IMR-90 (cell line): Measurements from ENCODE around the gene TCERG1L. TPM values are rescaled to one million over a fixed set of nuclear protein-coding genes. Genes with fewer than 3 reads are reported as not detected.

Experiments
- ATAC-seq: fragments of 200-7000 bp; cut with Tn5 transposase; 2 replicates; pipeline ENCODE4 v1.9.1; 2020; ENCODE audit warnings: low read depth, mild to moderate bottlenecking, moderate library complexity
- BruUV-seq: library from RNA; stranded (reverse); fragments of 400-500 nt; replicated peaks from 2 replicates; lab custom pipeline; 2021; lab: Mats Ljungman, UMichigan
- CTCF ChIA-PET: fragments of 300-600 bp; formaldehyde crosslinking; extraction: SDS; loops from one replicate; lab custom pipeline; 2021; ENCODE audit warnings: antibody characterized with exemption; lab: Yijun Ruan, JAX
- POLR2A ChIA-PET: fragments of 300-600 bp; sonication (Branson Sonifier 250); formaldehyde crosslinking; loops from one replicate; lab custom pipeline; 2022; ENCODE audit warnings: antibody characterized with exemption; ENCODE audit not compliant: unreplicated experiment; lab: Charles Lee
- DNase-seq: peaks from one replicate; pipeline ENCODE4 v3.0.0; 2013
- H2AFZ ChIP-seq: replicated peaks from 2 replicates; pipeline ENCODE3; 2013; ENCODE audit warnings: low read length, mild to moderate bottlenecking; ENCODE audit not compliant: poor library complexity
- H2AK5ac ChIP-seq: 2 replicates; pipeline ENCODE4 v1.6.1; 2013; ENCODE audit warnings: low read depth, low read length, inconsistent platforms
- H2AK9ac ChIP-seq: replicated peaks from 2 replicates; pipeline ENCODE3; 2013; ENCODE audit warnings: mild to moderate bottlenecking, low read depth, low read length, moderate library complexity; ENCODE audit not compliant: poor library complexity
- H2BK120ac ChIP-seq: 2 replicates; pipeline ENCODE4 v1.6.1; 2013; ENCODE audit warnings: low read depth, low read length, inconsistent platforms
- H2BK15ac ChIP-seq: 3 replicates; pipeline ENCODE4 v1.6.1; 2013; ENCODE audit warnings: low read depth, low read length, inconsistent platforms
- H2BK20ac ChIP-seq: 2 replicates; pipeline ENCODE4 v1.6.1; 2013; ENCODE audit warnings: low read depth, mild to moderate bottlenecking, inconsistent platforms, low read length, moderate library complexity
- H2BK5ac ChIP-seq: 2 replicates; pipeline ENCODE4 v1.6.1; 2013; ENCODE audit warnings: mild to moderate bottlenecking, low read depth, low read length, inconsistent platforms; ENCODE audit not compliant: poor library complexity, severe bottlenecking
- H3K14ac ChIP-seq: replicated peaks from 2 replicates; pipeline ENCODE4 v1.6.1; 2013; ENCODE audit warnings: low read depth, low read length, inconsistent platforms
- H3K18ac ChIP-seq: 2 replicates; pipeline ENCODE4 v1.6.1; 2013; ENCODE audit warnings: low read depth, low read length, control low read depth
- H3K23ac ChIP-seq: 2 replicates; pipeline ENCODE4 v1.6.1; 2013; ENCODE audit warnings: low read depth, low read length, inconsistent platforms
- H3K27ac ChIP-seq: 2 replicates; pipeline ENCODE4 v1.5.1; 2013; ENCODE audit warnings: mild to moderate bottlenecking, control low read depth, low read length; ENCODE audit not compliant: insufficient read depth
- H3K27me3 ChIP-seq: 2 replicates; pipeline ENCODE4 v1.6.1; 2013; ENCODE audit warnings: low read length; ENCODE audit not compliant: control insufficient read depth, insufficient read depth
- H3K36me3 ChIP-seq: 2 replicates; pipeline ENCODE4 v1.6.1; 2013; ENCODE audit warnings: low read length, mixed read lengths; ENCODE audit not compliant: control insufficient read depth, insufficient read depth
- H3K4ac ChIP-seq: 2 replicates; pipeline ENCODE4 v1.6.1; 2013; ENCODE audit warnings: low read depth, low read length, inconsistent platforms
- H3K4me1 ChIP-seq: 2 replicates; pipeline ENCODE4 v1.6.1; 2013; ENCODE audit warnings: low read length, mixed read lengths; ENCODE audit not compliant: control insufficient read depth, insufficient read depth
- H3K4me2 ChIP-seq: 2 replicates; pipeline ENCODE4 v1.6.1; 2013; ENCODE audit warnings: low read depth, mild to moderate bottlenecking, control low read depth, low read length, moderate library complexity
- H3K4me3 ChIP-seq: 2 replicates; pipeline ENCODE4 v1.5.1; 2013; ENCODE audit warnings: low read depth, mild to moderate bottlenecking, control low read depth, low read length, moderate library complexity; ENCODE audit not compliant: insufficient read depth
- H3K56ac ChIP-seq: 2 replicates; pipeline ENCODE4 v1.6.1; 2013; ENCODE audit warnings: low read length, inconsistent platforms; ENCODE audit not compliant: insufficient read depth; ENCODE audit errors: extremely low read depth
- H3K79me1 ChIP-seq, 2 experiments: 2 replicates each; pipeline ENCODE4 v1.6.1; 2013; ENCODE audit warnings: low read length in 2 of 2, inconsistent platforms in 1 of 2, low read depth in 1 of 2
- H3K9ac ChIP-seq: 2 replicates; pipeline ENCODE4 v1.6.1; 2013; ENCODE audit warnings: low read depth, low read length, control low read depth
- H3K9me1 ChIP-seq: 2 replicates; pipeline ENCODE4 v1.6.1; 2013; ENCODE audit warnings: low read length, inconsistent platforms; ENCODE audit not compliant: insufficient read depth
- H3K9me3 ChIP-seq: 2 replicates; pipeline ENCODE4 v1.6.1; 2013; ENCODE audit warnings: low read length; ENCODE audit not compliant: control insufficient read depth, insufficient read depth
- H4K20me1 ChIP-seq: 2 replicates; pipeline ENCODE4 v1.6.1; 2013; ENCODE audit warnings: low read length, inconsistent platforms; ENCODE audit not compliant: insufficient read depth
- H4K5ac ChIP-seq: 2 replicates; pipeline ENCODE4 v1.6.1; 2013; ENCODE audit warnings: mild to moderate bottlenecking, low read depth, low read length, control low read depth
- H4K8ac ChIP-seq, 2 experiments: 2 replicates each; pipeline ENCODE4 v1.6.1; 2013; ENCODE audit warnings: low read depth in 2 of 2, low read length in 2 of 2, control low read depth in 1 of 2, inconsistent platforms in 1 of 2
- H4K91ac ChIP-seq: 2 replicates; pipeline ENCODE4 v1.6.1; 2013; ENCODE audit warnings: low read depth, low read length, inconsistent platforms; ENCODE audit not compliant: insufficient read depth
- CHD1 ChIP-seq: IDR thresholded peaks from 2 replicates; pipeline ENCODE4 v1.6.1; 2012; ENCODE audit warnings: low read depth, low read length, improper control_type of control experiment
- WGBS, 2 experiments: methylation state at CpG; one replicate each; pipeline versions ENCODE4 v1.1.5 to v1.1.7; 2013; ENCODE audit warnings: missing lambda C conversion rate in 2 of 2; ENCODE audit not compliant: insufficient read length in 1 of 2; ENCODE audit errors: extremely low coverage in 2 of 2; 5-methylcytosine and 5-hydroxymethylcytosine counted together
- dilution Hi-C: fragments of 300-500 bp; cut with HindIII; formaldehyde crosslinking; loops from one replicate; pipeline ENCODE4 v1.14.3; 2018; ENCODE audit warnings: low sequenced_read_pairs; ENCODE audit not compliant: unreplicated experiment
- in situ Hi-C: fragments of 300-500 bp; cut with MboI; formaldehyde crosslinking; loops from 3 replicates; pipeline ENCODE4 v1.14.3; 2019; ENCODE audit warnings: low sequenced_read_pairs, inconsistent platforms, mixed read lengths
- intact Hi-C: fragments of 100-400 bp; cut with micrococcal nuclease; formaldehyde crosslinking; loops from 2 replicates; pipeline ENCODE4 v1.10.0; 2022
- polyA plus RNA-seq, 3 experiments: library from polyadenylated mRNA; depleted of rRNA; stranded (reverse); fragments of >200 nt; gene quantifications; 2 replicates each; pipeline ENCODE4 v1.2.3, GENCODE V29; 2012; ENCODE audit warnings: low replicate concordance in 1 of 3
- total RNA-seq: library from RNA; depleted of rRNA; stranded (reverse); fragments of >200 nt; gene quantifications from 2 replicates; pipeline ENCODE4 v1.2.3, GENCODE V29; 2012

The TCERG1L gene
- total and polyA plus RNA-seq, 2 of the 4 experiments (the other 2 are of a cell fraction) = not detected

- Histone ChIP-seq H3K56ac (no peak overlapping the region), H3K14ac (no peak overlapping the region), H3K4me2 (no peak overlapping the region), H2AFZ (no peak overlapping the region), H2BK20ac (no peak overlapping the region), H3K27ac (no peak overlapping the region), H4K8ac (no peak overlapping the region), H4K20me1 (no peaks in the 10 kb centered on the region), H2BK15ac (no peak overlapping the region), H3K27me3 (no peaks in the 10 kb centered on the region), H2AK9ac (no peak overlapping the region), H3K36me3 (no peaks in the 10 kb centered on the region), H4K91ac (no peak overlapping the region), H4K5ac (no peak overlapping the region), H3K4me3 (no peak overlapping the region), H2AK5ac (no peak overlapping the region), H3K79me1 (no peaks in the 10 kb centered on the region), H2BK5ac (no peak overlapping the region), H3K18ac (no peak overlapping the region), H2BK120ac (no peak overlapping the region), H3K4ac (no peak overlapping the region), H3K9me1 (no peaks in the 10 kb centered on the region), H3K23ac (no peak overlapping the region), H3K9me3 (peaks cover 71% of the 10 kb centered on the region), H3K4me1 (no peaks in the 10 kb centered on the region), H3K9ac (no peak overlapping the region)
- no peak for TF ChIP-seq CHD1
- BruUV-seq = no TSS peak
- dilution Hi-C loops = no loop called here
- no peak for DNase-seq
- ChIA-PET CTCF (no interaction called here), POLR2A (no interaction called here)
- in situ Hi-C loops = no loop called here
- no peak for ATAC-seq
- 51% methylated on average over 6 of the region's 11 CpGs; no CpG with 5 or more reads in 1 of the 2 experiments for WGBS, 2 experiments
- intact Hi-C loops = no loop called here
Measured at GRCh38 chr10:131121511-131122035, 189.9 kb downstream of the TCERG1L start.
